ENCODE measurements around the gene ARL15. TPM values are rescaled to one million over a fixed set of nuclear protein-coding genes. Genes with fewer than 3 reads are reported as not detected.

Gene ARL15
- total RNA-seq, 1 donor from 2014 or later: 30.8 TPM

- DNase-seq (no peak), ATAC-seq (no peak)
- Histone ChIP-seq H3K27ac (no peak overlapping the region), H3K36me3 (no peaks in the 10 kb centered on the region), H3K4me3 (no peak overlapping the region), H3K4me1 (peaks cover 8% of the 10 kb centered on the region), H3K9me3 (no peaks in the 10 kb centered on the region), H3K27me3 (ENCODE audit: low read depth) (no peaks in the 10 kb centered on the region)
- intact Hi-C loops (cut with DNase I): loop anchor here (10.0 kb wide), 1 partner anchor 728 kb away; the partner anchor contains the start of gene FST
- TF ChIP-seq CTCF (IDR thresholded peaks at IDR 0.05): no peak
Observed at GRCh38 chr5:54212331-54212730, 98.0 kb downstream of the ARL15 start.

GRCh38 chr5:54211912-54212311 lies 98.5 kb downstream of the ARL15 start:
- H3K9me3 ChIP-seq: no peaks in the 10 kb centered on the region

GRCh38 chr5:54207566-54207965 lies 102.8 kb downstream of the ARL15 start:
- Histone ChIP-seq H3K4me3 (no peak overlapping the region), H3K4me1 (peaks cover 8% of the 10 kb centered on the region), H3K36me3 (no peaks in the 10 kb centered on the region), H3K27ac (no peak overlapping the region), H3K27me3 (ENCODE audit: low read depth) (no peaks in the 10 kb centered on the region), H3K9me3 (no peaks in the 10 kb centered on the region)
- ATAC-seq (no peak), DNase-seq (no peak)
- intact Hi-C loops (cut with DNase I): no loop called here
- no peak for TF ChIP-seq CTCF (IDR thresholded peaks at IDR 0.05)

More at GRCh38 chr5:54211912-54212311, 98.5 kb downstream of the ARL15 start:
- DNase-seq (no peak), ATAC-seq (no peak)
- TF ChIP-seq CTCF (IDR thresholded peaks at IDR 0.05): no peak
- peaks cover 8% of the 10 kb centered on the region for H3K4me1 ChIP-seq
- no peaks in the 10 kb centered on the region for H3K27me3 ChIP-seq (ENCODE audit: low read depth)
- H3K27ac ChIP-seq: no peak overlapping the region
- H3K36me3 ChIP-seq: no peaks in the 10 kb centered on the region
- intact Hi-C loops (cut with DNase I): loop anchor here (10.0 kb wide), 1 partner anchor 727 kb away; the partner anchor contains the start of gene FST
- H3K4me3 ChIP-seq: no peak overlapping the region

GRCh38 chr5:54206580-54207229 lies 103.7 kb downstream of the ARL15 start:
- no peak for ATAC-seq
- Histone ChIP-seq H3K4me3 (no peak overlapping the region), H3K27ac (no peak overlapping the region), H3K4me1 (peaks cover 8% of the 10 kb centered on the region), H3K36me3 (no peaks in the 10 kb centered on the region), H3K9me3 (peaks cover 5% of the 10 kb centered on the region), H3K27me3 (ENCODE audit: low read depth) (no peaks in the 10 kb centered on the region)
- no peak for TF ChIP-seq CTCF (IDR thresholded peaks at IDR 0.05)
- intact Hi-C loops (cut with DNase I): no loop called here
- no peak for DNase-seq

- Histone ChIP-seq H3K36me3 (no peaks in the 10 kb centered on the region), H3K27ac (no peak overlapping the region), H3K4me1 (peaks cover 4% of the 10 kb centered on the region), H3K27me3 (ENCODE audit: low read depth) (no peaks in the 10 kb centered on the region), H3K4me3 (no peak overlapping the region), H3K9me3 (peaks cover 5% of the 10 kb centered on the region)
- no peak for TF ChIP-seq CTCF (IDR thresholded peaks at IDR 0.05)
- no peak for DNase-seq
- ATAC-seq: no peak
- intact Hi-C loops (cut with DNase I): no loop called here
Observed at GRCh38 chr5:54205918-54206317, 104.5 kb downstream of the ARL15 start.
